CD4-positive, alpha-beta T cell treated with Interleukin-12 subunit alpha and Interleukin-12 subunit beta, for 1 hour (primary cell): Measurements from ENCODE around the gene LRP8.

Source experiments
- DNase-seq: peaks from one replicate; pipeline ENCODE4 v3.0.0-alpha.2; 2020

LRP8 gene

GRCh38 chr1:53328009-53328461 lies at the start of gene LRP8:
LRP8 (minus strand) TSS chr1:53328070; CDS start chr1:53327912, 158 bp downstream.
- DNase-seq, result peak; percentile 80

DNA sequence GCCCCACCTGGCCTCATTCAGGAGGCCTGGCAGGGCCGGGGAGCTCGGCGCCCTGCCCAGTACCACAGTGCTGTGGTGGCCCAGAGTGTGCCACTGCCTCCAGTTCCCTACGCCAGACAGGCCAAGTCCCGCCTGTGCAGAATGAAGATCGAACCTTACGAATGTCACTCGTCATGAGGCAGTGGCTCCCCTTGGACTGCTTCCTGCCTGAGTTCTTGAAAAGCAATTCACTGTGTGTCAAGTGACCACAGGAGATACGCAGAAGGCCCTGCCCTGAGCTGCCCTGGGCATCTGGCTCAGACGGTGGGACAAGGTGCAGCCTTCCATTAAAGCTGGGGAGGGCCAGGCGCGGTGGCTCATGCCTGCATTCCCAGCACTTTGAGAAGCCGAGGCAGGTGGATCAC lies 49.6 kb upstream of the LRP8 start:
- DNase-seq, result no peak

DNA sequence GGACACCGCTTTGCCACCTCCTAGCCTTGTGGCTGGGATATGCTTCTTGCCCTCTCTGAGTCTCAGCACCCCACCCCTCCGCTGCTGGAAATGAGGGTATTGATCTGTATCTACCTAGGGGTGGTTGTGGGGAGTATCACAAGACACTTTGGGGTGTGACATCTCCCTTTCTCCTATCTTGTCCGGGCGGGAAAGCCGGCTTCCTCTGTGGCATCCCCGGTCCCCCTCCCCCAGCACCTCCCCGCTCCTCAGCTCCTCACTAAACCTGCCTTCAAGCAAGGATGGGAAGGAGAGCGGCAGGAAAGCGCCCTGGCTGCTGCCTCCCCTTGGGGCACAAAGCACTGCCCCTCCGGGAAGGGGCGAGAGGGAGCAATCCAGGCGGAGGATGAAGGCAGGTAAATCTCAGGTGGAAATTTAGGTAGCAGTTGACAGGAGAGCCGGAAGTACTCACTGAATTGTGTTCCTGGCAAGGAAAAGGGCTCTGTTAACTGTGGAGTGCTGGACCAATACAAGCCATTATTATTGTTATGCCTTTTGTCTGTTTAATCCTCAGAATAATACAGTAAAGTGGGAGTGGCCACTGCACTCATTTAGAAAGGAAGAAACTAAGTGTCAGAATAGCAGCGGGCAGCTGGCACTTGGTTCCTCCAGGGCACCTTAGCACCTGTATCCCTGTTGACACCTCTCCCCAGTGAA lies 49.0 kb upstream of the LRP8 start:
- DNase-seq, result no peak

- DNase-seq, result no peak
These were observed 48.2 kb upstream of the LRP8 start for GRCh38 chr1:53376041-53376461.

DNA sequence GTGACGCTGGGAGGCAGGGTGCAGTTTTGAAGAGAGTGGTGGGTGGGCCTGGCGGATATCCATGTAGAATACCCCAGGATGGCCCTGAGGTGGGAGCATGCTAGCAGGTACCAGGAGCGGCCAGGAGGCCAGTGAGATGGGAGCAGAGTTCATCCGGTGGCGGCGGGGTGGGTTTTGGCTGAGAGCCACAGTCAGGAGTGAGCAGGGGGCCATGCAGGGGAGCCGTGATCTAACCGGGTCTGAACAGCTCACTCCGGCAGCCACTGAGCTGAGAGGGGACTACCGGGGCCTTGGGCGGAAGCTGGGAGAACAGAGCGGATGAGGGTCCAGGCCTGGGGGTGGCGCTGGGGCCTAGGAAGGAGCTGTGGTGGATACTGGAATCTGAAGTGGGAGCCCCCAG lies 47.6 kb upstream of the LRP8 start:
- DNase-seq, result no peak

DNA sequence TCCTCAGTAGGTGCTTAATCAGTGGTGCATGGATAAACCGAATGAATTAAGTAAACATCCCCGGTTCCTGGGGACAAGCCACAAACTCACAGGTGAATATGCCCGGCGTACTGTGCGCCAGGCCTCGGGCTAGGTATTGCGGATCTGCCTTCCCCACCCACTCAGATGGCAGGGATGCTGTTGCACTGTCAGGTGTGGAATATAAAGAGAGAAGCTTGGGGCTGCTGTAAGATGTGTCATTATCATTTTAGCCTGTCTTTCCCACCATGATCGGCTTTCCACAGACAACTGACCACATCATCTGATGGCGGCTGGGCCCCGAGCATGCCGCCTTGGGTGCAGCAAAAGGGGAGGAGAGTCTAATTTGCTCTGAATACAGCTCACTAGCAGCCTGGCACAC lies 45.4 kb upstream of the LRP8 start:
- no peak for DNase-seq

- no peak for DNase-seq
These were observed 44.7 kb upstream of the LRP8 start for GRCh38 chr1:53372501-53372951.

GRCh38 chr1:53371851-53372250 lies 44.0 kb upstream of the LRP8 start:
- no peak for DNase-seq

DNA sequence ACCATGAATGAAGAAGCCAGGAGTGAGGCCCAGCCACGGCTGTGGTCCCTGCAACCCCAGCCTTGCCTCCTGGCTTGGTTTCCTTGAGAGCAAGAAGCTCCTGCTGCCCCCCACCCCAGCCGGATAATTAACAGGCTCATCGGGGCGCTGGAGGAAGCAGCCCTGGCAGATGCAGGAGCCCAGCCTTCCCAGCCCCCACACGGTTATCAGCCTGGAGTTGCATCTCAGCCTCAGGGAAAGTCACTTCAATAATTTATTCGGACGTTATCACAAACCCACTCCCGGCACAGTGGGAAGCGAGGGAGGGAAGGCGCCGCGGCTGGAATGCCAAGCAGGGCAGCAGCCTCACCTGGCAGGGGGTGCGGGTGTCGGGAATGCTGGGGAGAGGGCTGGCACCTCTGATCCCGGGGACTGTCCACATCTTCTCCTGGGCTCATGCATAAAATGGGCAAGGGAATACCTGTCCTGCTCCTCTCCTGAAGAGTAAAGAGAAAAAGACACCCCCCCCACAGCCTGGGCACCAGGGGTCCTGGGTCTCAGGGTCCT lies 43.3 kb upstream of the LRP8 start:
- no peak for DNase-seq

GRCh38 chr1:53370369-53370961 lies 42.6 kb upstream of the LRP8 start:
- DNase-seq, result no peak

DNA sequence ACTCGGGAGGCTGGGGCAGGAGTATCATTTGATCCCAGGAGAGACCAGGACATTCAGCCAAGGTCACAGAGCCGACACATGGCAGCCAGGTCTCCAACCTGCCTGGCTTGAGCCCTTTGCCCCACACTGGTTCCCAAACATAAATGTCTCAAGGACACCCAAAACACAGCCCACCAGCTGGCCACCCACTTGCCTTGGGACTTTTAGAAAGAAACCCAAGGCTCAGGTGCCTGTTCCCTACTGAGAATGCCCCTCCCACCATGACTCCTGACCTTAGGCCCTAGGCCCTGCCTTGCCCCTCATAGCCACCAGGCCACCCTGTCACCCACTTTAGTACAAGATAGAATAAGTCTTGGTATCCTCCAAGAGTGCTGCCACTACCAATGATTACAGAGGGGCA lies 41.9 kb upstream of the LRP8 start:
- no peak for DNase-seq

DNA sequence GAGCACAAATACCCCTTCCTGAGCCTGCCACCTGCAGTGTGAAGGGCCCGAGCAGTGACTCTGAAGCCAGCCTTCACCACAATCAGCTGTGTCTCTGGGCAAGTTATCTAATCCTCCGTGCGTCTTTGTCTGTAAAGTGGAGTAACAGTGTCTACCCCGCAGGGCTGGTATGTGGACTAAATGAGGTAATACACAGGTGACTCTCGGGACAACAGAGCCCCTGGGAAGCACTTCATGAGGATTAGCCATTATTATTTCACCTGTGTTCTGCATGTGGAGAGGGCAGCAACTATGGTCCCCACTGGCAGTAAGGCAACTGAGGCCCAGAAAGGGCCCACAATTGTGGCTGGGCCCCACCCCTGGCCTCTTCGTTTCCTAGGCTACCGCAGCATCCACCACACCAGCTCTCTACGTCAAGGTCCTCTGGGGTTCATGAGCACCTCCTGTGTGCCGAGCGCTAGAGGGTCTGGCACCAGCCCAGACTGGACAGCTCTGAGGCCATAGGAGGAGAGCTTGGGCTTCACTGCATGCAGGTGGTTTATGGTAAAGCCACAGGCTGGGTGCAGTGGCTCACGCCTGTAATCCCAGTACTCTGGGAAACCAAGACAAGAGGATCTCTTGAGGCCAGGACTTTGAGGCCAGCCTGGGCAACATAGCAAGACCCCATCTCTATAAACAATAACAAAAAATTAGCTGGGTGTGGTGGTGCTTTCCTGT lies 41.3 kb upstream of the LRP8 start:
- no peak for DNase-seq

DNA sequence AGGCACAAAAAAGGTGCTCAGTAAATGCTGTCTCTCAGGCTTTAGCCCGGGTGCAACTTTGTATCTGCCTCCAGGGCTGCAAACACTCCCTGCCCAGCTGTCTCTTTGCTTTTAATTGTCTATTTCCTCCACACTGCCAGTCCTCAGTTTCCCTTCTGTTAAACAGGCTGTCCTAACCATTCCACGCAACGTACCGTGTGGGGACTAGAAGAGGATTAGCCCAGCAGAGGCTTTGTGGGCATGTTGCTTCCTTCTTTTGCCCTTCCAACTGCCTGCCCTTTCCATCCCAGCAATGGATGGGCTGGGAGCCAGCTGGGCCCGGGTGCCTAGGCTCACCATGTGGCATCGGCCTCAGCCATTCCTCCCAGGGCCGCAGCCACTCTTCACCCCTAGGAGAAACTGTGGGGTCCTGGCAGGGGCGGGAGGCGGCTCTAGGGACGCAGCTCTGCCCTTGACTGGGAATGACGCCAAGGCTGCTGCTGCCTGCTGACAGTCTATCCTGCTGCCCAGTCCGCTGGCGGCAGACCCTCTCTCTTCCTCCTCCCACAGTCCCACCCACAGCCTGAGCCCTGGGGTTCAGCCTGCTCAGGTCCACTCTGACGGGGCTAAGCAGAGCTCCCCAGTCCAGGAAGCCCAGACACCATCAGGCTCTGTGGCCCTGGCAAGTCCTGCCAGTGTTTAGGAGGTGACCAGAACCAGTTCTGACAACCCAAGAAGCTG lies 40.6 kb upstream of the LRP8 start:
- DNase-seq, result no peak

DNA sequence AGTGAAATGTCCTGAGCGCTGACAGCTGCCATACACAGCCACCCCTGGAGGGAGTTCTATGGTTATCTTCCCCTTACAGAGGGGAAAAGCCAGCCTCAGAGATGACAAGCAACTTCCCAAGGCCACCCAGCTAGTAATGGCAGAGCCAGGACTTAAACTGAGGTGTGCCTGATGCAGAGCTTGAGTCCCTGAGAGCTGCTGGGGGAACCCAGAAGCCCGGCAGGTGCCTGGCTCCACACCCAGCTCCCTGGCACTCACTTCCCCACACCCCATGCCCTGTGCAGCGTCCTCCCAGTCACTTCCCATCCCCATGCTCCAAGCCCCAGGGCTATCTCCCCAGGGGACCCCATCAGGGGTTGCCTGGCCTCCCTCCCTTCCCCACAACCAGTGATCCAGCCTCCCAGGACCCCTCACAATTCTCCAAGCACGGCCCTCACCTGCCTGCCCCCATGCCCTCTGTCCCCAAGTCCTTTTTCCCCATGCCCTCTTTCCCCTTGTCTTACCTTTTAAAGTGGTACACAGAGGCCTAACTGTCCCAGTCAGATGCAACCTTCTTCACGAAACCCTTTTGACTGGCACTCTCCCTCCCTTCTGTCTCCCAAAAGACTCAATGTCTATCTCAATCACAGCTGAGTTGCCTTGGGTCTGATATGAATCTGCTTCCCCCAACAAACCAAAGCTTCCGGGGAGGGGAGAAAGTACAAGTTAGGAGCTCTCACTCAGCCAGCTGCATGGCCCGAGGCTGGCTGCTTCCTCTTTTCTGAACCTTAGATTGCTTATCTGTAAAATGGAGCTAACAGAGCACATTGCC lies 39.8 kb upstream of the LRP8 start:
- DNase-seq, result peak; percentile 42

DNA sequence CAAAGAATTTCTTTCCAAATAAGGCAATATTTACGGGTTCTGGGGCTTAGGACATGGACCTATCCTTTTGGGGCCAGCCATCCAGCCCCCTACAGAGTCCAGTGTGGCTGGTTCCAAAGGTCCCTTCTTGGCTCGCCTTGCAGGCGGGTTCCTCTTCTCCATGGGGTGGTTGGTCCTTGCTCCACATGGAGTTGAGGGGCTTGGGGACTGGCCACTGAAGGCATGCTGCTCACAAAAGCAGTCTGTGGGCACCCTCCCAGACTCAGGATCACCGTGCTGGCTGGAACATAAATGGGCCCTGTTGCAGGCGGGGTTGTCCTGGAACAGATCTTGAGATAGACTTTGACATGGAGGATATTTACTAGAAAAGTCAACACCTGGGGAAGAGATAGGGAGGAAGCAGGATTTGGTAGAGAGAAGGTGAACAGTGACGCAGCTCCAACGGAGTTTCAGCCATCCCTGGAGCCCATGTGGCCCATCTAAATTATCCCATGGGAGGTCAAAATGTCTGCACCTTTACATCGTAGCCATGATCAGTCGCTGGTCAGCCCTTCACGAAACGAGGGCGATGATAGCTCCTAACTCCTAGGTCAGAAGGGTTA lies 39.1 kb upstream of the LRP8 start:
- no peak for DNase-seq

DNA sequence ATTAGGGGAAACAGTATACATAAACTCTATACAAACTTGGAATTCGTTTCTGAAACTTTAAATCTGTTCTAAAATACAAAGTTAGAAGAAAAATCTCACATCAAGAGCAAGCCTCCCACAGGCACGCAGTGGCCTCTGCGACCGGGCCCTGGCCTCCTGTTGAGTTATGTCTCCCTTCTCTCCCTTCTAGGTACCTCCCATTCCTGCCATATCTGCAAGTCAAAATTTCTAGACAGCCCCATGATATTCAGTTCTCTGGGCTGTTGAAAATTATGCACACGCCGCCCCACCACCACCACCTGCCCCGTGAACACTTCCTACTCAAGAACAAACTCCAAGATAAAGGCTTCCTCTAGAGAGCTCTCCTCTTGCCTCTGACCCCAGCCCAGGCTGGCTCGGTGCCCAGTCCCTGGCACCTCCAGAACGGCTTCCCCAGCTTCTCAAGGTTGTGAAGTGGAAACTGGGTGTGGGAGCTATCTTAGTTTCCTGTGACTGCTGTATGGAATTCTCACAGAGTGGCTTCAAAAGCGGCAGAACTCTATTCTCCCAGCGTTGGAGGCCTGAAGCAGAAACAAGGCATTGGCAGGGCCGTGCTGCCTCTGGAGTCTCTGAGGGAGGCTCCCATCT lies 37.7 kb upstream of the LRP8 start:
- DNase-seq, result no peak

DNA sequence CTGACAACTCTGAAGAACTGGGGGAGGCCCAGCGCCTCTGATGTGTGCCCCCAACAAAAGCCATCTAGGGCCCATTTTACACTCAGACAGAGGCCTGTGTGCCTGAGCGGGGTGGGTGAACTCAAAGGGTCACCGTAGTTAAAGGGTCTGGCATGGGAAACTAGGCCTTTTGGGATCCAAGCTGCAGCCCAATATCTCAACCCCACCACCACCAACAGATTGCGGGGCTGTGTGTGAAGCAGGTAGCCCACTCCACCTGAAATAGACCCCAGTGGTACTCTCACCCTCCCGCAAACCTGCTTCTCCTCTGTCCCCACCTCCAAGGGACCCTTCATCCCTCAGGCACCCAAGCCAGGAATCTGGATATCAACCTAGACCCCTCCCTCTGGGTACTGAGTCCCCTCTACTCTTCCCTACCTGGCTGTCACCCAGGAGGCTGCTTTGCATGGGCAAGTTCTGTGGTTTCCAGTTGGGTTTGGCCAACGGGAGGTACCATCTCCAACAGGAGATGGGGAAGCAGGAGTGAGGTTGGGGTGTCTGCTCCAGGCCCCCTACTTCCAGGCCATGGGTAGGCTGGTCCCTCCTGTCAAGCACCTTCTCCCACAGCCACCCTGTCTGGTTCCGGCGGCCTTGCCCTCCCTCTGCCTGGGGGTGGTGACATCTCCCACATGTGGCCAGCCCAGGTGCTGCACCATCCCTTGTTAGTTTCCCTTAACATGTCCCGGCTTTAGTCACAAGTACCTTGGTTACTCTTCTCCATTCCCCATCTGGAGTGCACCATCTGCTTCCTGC lies 35.2 kb upstream of the LRP8 start:
- DNase-seq, result no peak

DNA sequence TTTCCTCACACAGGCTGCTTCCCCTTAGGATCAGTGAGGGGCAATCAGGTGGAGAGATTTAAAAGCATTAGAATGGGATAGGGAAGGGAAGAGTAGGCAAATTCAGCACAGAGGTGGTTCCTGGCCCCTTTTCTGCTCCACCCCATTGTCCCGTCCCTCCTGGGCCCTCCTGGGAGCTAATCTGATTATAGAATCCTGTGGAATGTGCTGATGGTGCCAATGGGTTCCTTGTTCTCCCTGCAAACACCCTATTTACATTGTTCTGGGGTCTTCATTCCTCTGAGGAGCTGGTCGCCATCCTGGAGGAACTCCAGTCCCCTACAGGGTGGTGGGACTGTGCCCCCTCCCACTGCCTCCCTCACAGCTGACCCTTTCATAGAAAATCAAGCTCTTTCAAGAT lies 34.4 kb upstream of the LRP8 start:
- no peak for DNase-seq

DNA sequence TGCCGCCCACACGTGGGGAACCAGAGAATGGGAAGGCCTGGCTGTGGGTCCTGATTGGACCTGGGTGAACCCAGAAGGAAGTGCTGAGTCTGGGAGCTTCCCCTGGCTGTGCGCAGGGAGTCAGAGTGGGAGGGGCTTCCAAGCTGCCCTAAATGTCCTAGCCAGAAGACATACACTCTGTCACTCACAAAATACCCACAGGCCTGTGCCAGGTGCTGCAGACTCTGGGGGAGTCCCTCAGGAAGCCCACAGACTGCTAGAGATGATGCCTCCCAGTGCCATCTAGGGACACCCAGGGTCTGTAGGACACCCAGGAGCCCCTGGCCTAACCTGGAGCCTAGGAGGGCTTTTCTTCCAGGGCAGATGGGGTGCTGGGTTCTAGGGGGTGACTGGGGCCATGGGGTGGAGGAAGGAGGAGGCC lies 33.7 kb upstream of the LRP8 start:
- DNase-seq, result no peak

DNA sequence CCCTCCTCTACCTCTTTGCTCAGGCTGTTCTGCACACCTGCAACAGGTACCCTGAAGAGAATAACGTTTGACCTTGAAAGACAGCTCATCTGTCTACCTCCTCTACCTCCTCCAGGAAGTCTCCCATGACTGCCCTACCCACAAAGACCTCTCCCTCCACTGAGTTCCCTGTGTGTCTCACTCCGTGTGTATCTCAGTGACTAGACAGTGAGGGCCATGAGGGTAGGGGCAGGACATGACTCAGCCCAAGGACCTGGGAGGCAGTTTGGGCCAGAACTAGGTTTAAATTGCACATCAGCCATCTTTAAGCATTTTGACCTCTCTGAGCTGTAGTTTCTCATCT lies 32.0 kb upstream of the LRP8 start:
- DNase-seq, result no peak
